Liver (tissue), 3 donors: Measurements from ENCODE around the gene MFNG.

Experiments
- EGR1 ChIP-seq, 2 donors: IDR thresholded peaks; 2 replicates each; pipeline ENCODE4 v1.6.1; 2016 to 2018; ENCODE audit warnings: antibody characterized with exemption in 2 of 2, low read depth in 2 of 2
- GABPA ChIP-seq, 2 donors: IDR thresholded peaks in 1 of 2; conservative IDR thresholded peaks in 1 of 2; 2 replicates each; pipeline ENCODE4 v1.6.1; 2016; ENCODE audit warnings: antibody characterized with exemption in 2 of 2, mild to moderate bottlenecking in 1 of 2, moderate library complexity in 1 of 2
- RAD21 ChIP-seq, 2 donors: IDR thresholded peaks; 2 replicates each; pipeline ENCODE4 v1.6.1; 2016; ENCODE audit warnings: antibody characterized with exemption in 2 of 2, mild to moderate bottlenecking in 2 of 2
- REST ChIP-seq: IDR thresholded peaks from 2 replicates; pipeline ENCODE4 v1.6.1; 2016; ENCODE audit warnings: antibody characterized with exemption, mild to moderate bottlenecking
- SP1 ChIP-seq: IDR thresholded peaks from 2 replicates; pipeline ENCODE4 v1.6.1; 2018; ENCODE audit warnings: antibody characterized with exemption, mild to moderate bottlenecking
- TAF1 ChIP-seq: conservative IDR thresholded peaks from 2 replicates; pipeline ENCODE4 v1.6.1; 2016; ENCODE audit warnings: antibody characterized with exemption, mild to moderate bottlenecking
- YY1 ChIP-seq: IDR thresholded peaks from 2 replicates; pipeline ENCODE4 v1.6.1; 2016; ENCODE audit warnings: antibody characterized with exemption, mild to moderate bottlenecking
- TF ChIP-seq, protein P1 (sequence below): fragments of 150-350 bp; IDR thresholded peaks from 2 replicates; pipeline ENCODE4 v1.5.1; 2017; ENCODE audit warnings: improper control_type of control experiment, low read depth, low read length; ENCODE audit not compliant: missing input control
- donor health status: healthy.
- donor health status: healthy.

DNA sequence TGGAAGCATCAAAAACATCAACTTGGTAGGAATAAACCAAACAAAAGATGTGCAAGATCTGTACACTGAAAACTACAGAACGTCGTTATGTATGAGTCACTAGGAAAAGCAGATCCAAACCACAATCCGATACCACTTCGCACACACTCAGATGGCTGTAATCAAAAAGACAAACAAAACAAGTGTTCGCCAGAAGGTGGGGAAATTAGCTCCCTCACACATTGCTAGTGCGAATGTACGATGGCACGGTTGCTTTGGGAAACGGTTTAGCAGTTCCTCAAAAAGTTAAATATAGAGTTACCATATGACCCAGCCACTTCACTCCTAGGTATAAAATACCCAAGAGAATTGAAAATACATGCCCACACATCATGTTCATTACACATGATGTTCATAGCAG is 47.8 kb upstream of the MFNG start:
- TF ChIP-seq, protein P1, sequence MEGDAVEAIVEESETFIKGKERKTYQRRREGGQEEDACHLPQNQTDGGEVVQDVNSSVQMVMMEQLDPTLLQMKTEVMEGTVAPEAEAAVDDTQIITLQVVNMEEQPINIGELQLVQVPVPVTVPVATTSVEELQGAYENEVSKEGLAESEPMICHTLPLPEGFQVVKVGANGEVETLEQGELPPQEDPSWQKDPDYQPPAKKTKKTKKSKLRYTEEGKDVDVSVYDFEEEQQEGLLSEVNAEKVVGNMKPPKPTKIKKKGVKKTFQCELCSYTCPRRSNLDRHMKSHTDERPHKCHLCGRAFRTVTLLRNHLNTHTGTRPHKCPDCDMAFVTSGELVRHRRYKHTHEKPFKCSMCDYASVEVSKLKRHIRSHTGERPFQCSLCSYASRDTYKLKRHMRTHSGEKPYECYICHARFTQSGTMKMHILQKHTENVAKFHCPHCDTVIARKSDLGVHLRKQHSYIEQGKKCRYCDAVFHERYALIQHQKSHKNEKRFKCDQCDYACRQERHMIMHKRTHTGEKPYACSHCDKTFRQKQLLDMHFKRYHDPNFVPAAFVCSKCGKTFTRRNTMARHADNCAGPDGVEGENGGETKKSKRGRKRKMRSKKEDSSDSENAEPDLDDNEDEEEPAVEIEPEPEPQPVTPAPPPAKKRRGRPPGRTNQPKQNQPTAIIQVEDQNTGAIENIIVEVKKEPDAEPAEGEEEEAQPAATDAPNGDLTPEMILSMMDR = no peak
- TF ChIP-seq REST (no peak), YY1 (no peak), RAD21 (IDR thresholded peaks at IDR 0.05) (no peak), EGR1 (IDR thresholded peaks at IDR 0.05; ENCODE audit: low read depth in 2 of 2) (no peak), SP1 (no peak), TAF1 (no peak), GABPA (IDR thresholded peaks at IDR 0.05 in 1 of 2, conservative IDR thresholded peaks at IDR 0.05 in 1 of 2) (no peak)
